GM12878 (cell line): Measurements from ENCODE around the gene C1QTNF1. TPM values are rescaled to one million over a fixed set of nuclear protein-coding genes. Genes with fewer than 3 reads are reported as not detected.
A peak's percentile ranks its signal among the peaks of the same experiment; 100 is the strongest.

ENCODE experiments used
- ATAC-seq: fragments of 200-7000 bp; cut with Tn5 transposase; 3 replicates; pipeline ENCODE4 v1.9.1; 2020; ENCODE audit warnings: mild to moderate bottlenecking, moderate library complexity
- BruUV-seq: library from RNA; stranded (reverse); fragments of 400-500 nt; replicated peaks from 2 replicates; lab custom pipeline; 2021; lab: Mats Ljungman, UMichigan
- CTCF ChIA-PET: fragments of 300-600 bp; sonication (Branson Sonifier 250); formaldehyde crosslinking; extraction: SDS; loops from one replicate; lab custom pipeline; 2021; ENCODE audit warnings: inconsistent platforms; lab: Yijun Ruan, JAX
- POLR2A ChIA-PET: fragments of 350-600 bp; formaldehyde crosslinking; extraction: SDS; loops from one replicate; lab custom pipeline; 2021; ENCODE audit warnings: inconsistent platforms; lab: Charles Lee
- RAD21 ChIA-PET: fragments of 300-600 bp; sonication (Branson Sonifier 250); formaldehyde crosslinking; loops from one replicate; lab custom pipeline; 2023; ENCODE audit warnings: antibody characterized with exemption; ENCODE audit not compliant: unreplicated experiment; lab: Charles Lee
- SMC1A ChIA-PET: fragments of 300-600 bp; sonication (Branson Sonifier 250); formaldehyde crosslinking; loops from one replicate; lab custom pipeline; 2023; ENCODE audit not compliant: unreplicated experiment, uncharacterized antibody; lab: Charles Lee
- DNase-seq: peaks from one replicate; pipeline ENCODE4 v3.0.0-alpha.2; 2011; ENCODE audit warnings: low read depth, low spot score
- FAIRE-seq: peaks from 3 replicates; lab custom pipeline; 2011; peaks lifted over from hg19 to GRCh38; lab: Jason Lieb, UNC
- H2AFZ ChIP-seq: 2 replicates; pipeline ENCODE4 v1.6.0; 2011; ENCODE audit warnings: low read depth, low read length, control low read depth; ENCODE audit not compliant: control insufficient read depth
- H3K27ac ChIP-seq: 2 replicates; pipeline ENCODE4 v1.5.1; 2011; ENCODE audit warnings: control low read depth; ENCODE audit not compliant: control insufficient read depth, insufficient read depth
- H3K27me3 ChIP-seq, 2 experiments: replicated peaks in 1 of 2; 2 replicates each; pipeline versions ENCODE4 v1.6.0 to v1.6.1; 2011; ENCODE audit warnings: low read length in 1 of 2; ENCODE audit not compliant: control insufficient read depth in 2 of 2, insufficient read depth in 2 of 2
- H3K36me3 ChIP-seq, 2 experiments: 2 replicates each; pipeline ENCODE4 v1.5.1; 2011; ENCODE audit warnings: low read length in 1 of 2; ENCODE audit not compliant: control insufficient read depth in 2 of 2, insufficient read depth in 2 of 2
- H3K4me1 ChIP-seq: 2 replicates; pipeline ENCODE4 v1.6.1; 2011; ENCODE audit warnings: mild to moderate bottlenecking, low read length, moderate library complexity, mixed read lengths; ENCODE audit not compliant: control insufficient read depth, insufficient read depth
- H3K4me2 ChIP-seq: 2 replicates; pipeline ENCODE4 v1.6.0; 2011; ENCODE audit warnings: control low read depth; ENCODE audit not compliant: control insufficient read depth, insufficient read depth
- H3K4me3 ChIP-seq: fragments of 200-600 bp; sonication (generic); 2 replicates; pipeline ENCODE4 v1.5.1; 2016
- H3K79me2 ChIP-seq: 2 replicates; pipeline ENCODE4 v1.6.0; 2011; ENCODE audit warnings: low read length; ENCODE audit not compliant: control insufficient read depth, insufficient read depth
- H3K9ac ChIP-seq: 2 replicates; pipeline ENCODE4 v1.8.0; 2011; ENCODE audit warnings: low read length, control low read depth, mixed read lengths; ENCODE audit not compliant: control insufficient read depth, insufficient read depth
- H3K9me3 ChIP-seq: replicated peaks from 3 replicates; pipeline ENCODE4 v1.5.1; 2011; ENCODE audit warnings: mild to moderate bottlenecking, low read length; ENCODE audit not compliant: control insufficient read depth, insufficient read depth
- H4K20me1 ChIP-seq: 2 replicates; pipeline ENCODE4 v1.6.0; 2011; ENCODE audit not compliant: control insufficient read depth, insufficient read depth
- CBX5 ChIP-seq: sonication (generic); IDR thresholded peaks from 2 replicates; pipeline ENCODE4 v1.6.1; 2016; ENCODE audit warnings: low read depth, moderate library complexity, mild to moderate bottlenecking, inconsistent platforms
- E4F1 ChIP-seq: fragments of 450-650 bp; IDR thresholded peaks from 2 replicates; pipeline ENCODE4 v1.6.1; 2018; ENCODE audit warnings: borderline replicate concordance, mild to moderate bottlenecking; ENCODE audit not compliant: partially characterized antibody
- ETV6 ChIP-seq, 2 experiments: fragments of 450-650 bp in 1 of 2; IDR thresholded peaks in 1 of 2; conservative IDR thresholded peaks in 1 of 2; 2 replicates each; pipeline ENCODE4 v1.6.1; 2014; ENCODE audit warnings: antibody characterized with exemption in 1 of 2, borderline replicate concordance in 1 of 2, low read depth in 1 of 2, mild to moderate bottlenecking in 1 of 2, moderate library complexity in 1 of 2
- IKZF2 ChIP-seq, 2 experiments: fragments of 450-650 bp; IDR thresholded peaks; 2 replicates each; pipeline ENCODE4 v1.6.1; 2017; ENCODE audit warnings: mild to moderate bottlenecking in 2 of 2, moderate library complexity in 2 of 2
- POLR2A ChIP-seq: IDR thresholded peaks from 2 replicates; pipeline ENCODE4 v1.6.1; 2011; ENCODE audit warnings: low read depth, mild to moderate bottlenecking, low read length
- RAD21 ChIP-seq: IDR thresholded peaks from 2 replicates; pipeline ENCODE4 v1.6.1; 2011; ENCODE audit warnings: mild to moderate bottlenecking, low read depth, low read length, moderate library complexity; ENCODE audit not compliant: insufficient read depth
- RB1 ChIP-seq: fragments of 450-650 bp; formaldehyde crosslinking; IDR thresholded peaks from 2 replicates; pipeline ENCODE4 v1.6.1; 2017; ENCODE audit warnings: mild to moderate bottlenecking, borderline replicate concordance
- RBBP5 ChIP-seq: fragments of 200-600 bp; sonication (generic); conservative IDR thresholded peaks from 2 replicates; pipeline ENCODE4 v1.6.1; 2016
- RFX5 ChIP-seq: IDR thresholded peaks from 2 replicates; pipeline ENCODE4 v1.6.1; 2011; ENCODE audit warnings: low read depth, low read length, improper control_type of control experiment
- RUNX3 ChIP-seq: IDR thresholded peaks from 2 replicates; pipeline ENCODE4 v1.6.1; 2012; ENCODE audit warnings: low read length, inconsistent platforms
- SMAD1 ChIP-seq: fragments of 450-650 bp; IDR thresholded peaks from 2 replicates; pipeline ENCODE4 v1.6.1; 2018; ENCODE audit warnings: mild to moderate bottlenecking, low read depth; ENCODE audit not compliant: partially characterized antibody
- TARDBP ChIP-seq: IDR thresholded peaks from 2 replicates; pipeline ENCODE4 v1.6.1; 2016; ENCODE audit warnings: borderline replicate concordance
- WGBS: methylation state at CpG from one replicate; pipeline ENCODE4 v1.1.6; 2016; ENCODE audit warnings: low lambda C conversion rate; ENCODE audit not compliant: insufficient replicate concordance, insufficient coverage; ENCODE audit errors: missing lambda C conversion rate; 5-methylcytosine and 5-hydroxymethylcytosine counted together
- in situ Hi-C: fragments of 300-500 bp; cut with MboI; formaldehyde crosslinking; loops from 9 replicates; pipeline ENCODE4 v1.14.3; 2018; ENCODE audit warnings: mixed read lengths
- intact Hi-C: fragments of 100-400 bp; cut with micrococcal nuclease; formaldehyde crosslinking; loops from one replicate; pipeline ENCODE4 v1.14.2; 2022; ENCODE audit not compliant: unreplicated experiment
- polyA plus RNA-seq, 11 experiments: library from polyadenylated mRNA; depleted of rRNA in 4 of 11; unstranded in 6 of 11; stranded (reverse) in 5 of 11; fragments of >200 nt; fragmentation: Nextera tagmentation in 4 of 11; fragmentation: Illumina TruSeq in 1 of 11; extraction: Ambion mirVana in 4 of 11; extraction: Trizol in 1 of 11; gene quantifications; 1 replicate in 1 of 11; 2 replicates in 10 of 11; pipeline versions ENCODE4 v1.2.1 to v1.2.3, GENCODE V29; 2011 to 2016; ENCODE audit warnings: inconsistent platforms in 2 of 11, missing spikeins in 2 of 11, low read depth in 1 of 11
- total RNA-seq, 4 experiments: library from RNA; depleted of rRNA in 3 of 4; stranded (reverse); fragments of >200 nt in 3 of 4; fragmentation: Illumina TruSeq in 1 of 4; extraction: Trizol in 1 of 4; gene quantifications; 2 replicates each; pipeline versions ENCODE4 v1.2.1 to v1.2.3, GENCODE V29; 2013 to 2021
- TF ChIP-seq, protein P1 (sequence below): fragments of 450-650 bp; IDR thresholded peaks from 2 replicates; pipeline ENCODE4 v1.6.1; 2017; ENCODE audit warnings: mild to moderate bottlenecking, moderate library complexity
- TF ChIP-seq, protein P2 (sequence below): IDR thresholded peaks from 2 replicates; pipeline ENCODE4 v1.6.1; 2011; ENCODE audit warnings: low read depth, mild to moderate bottlenecking, low read length, moderate library complexity, borderline replicate concordance; ENCODE audit errors: extremely low read depth

The C1QTNF1 gene
- total and polyA plus RNA-seq, 10 of the 15 experiments (the other 5 are each of a cell fraction or from before 2014, with no cell fraction given) = 0.05 to 1.1 (median 0.15) TPM; not detected in 4

DNA sequence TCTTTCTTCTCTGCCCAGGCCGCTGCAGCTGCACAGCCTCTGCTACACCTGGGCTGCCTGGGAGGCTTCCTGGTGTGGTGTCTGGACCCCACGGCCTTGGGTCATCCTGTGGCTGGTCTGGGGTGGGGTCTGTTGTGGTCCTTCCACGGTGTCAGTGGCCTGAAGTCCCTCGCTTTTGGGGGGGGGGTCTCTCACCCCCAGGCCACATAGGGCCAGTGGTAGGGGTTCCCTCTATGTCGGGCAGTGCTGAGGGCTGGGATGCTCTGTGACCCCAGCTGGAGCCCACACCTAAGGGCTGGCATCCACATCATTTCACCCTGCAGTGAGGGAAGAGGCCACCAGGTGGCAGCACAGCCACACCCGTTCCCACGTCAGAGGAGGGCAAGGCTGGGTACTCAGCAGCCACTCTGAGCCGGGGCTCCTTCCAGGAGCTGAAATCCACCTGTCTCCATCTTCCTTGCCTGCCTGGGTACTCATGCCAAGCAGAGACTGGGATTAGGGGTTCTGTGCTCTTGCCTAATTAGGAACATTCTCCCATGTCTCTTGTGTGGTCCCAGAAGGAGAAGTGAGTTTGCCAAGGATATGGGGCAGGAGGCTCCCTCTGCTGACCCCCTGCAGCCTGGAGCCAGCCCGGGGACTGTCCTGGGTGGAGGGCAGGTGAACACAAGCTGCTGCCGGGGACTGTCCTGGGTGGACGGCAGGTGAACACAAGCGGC, 63.6 kb downstream of the C1QTNF1 start:
- Histone ChIP-seq H3K4me1 (no peaks in the 10 kb centered on the region), H3K9me3 (no peaks in the 10 kb centered on the region), H2AFZ (no peak overlapping the region), H3K27me3 (no peaks in the 10 kb centered on the region), H3K4me2 (no peak overlapping the region), H4K20me1 (peaks cover 3% of the 10 kb centered on the region; the same call in 1 of the 2 replicates), H3K36me3 (peaks cover 0 to 4% of the 10 kb centered on the region in 2 experiments; a peak in 2 of 4 replicates), H3K79me2 (no peaks in the 10 kb centered on the region), H3K4me3 (no peak overlapping the region), H3K9ac (no peak overlapping the region), H3K27ac (no peak overlapping the region)
- POLR2A ChIA-PET = no interaction called here
- in situ Hi-C loops (no loop called here), intact Hi-C loops (loop anchor here (1.0 kb wide), 1 partner anchor 306 kb away; no protein-coding TSS in a partner anchor)
- peak; percentile 96 for ATAC-seq
- WGBS = 39% methylated on average over 12 of the region's 12 CpGs
- CTCF ChIA-PET = interaction anchor here (0.8 to 3.6 kb wide), 13 partner anchors 11 to 525 kb away, joined by 3 to 59 read pairs (median 3); partner anchors contain the start of gene ENGASE
- RAD21 ChIA-PET = interaction anchor here (0.9 to 5.5 kb wide), 3 partner anchors 301 to 313 kb away, joined by 3 to 41 read pairs (median 3); no protein-coding TSS in a partner anchor
- DNase-seq = no peak
- SMC1A ChIA-PET = interaction anchor here (1.0 to 1.5 kb wide), 3 partner anchors 179 to 304 kb away, joined by 3 to 5 read pairs (median 3); no protein-coding TSS in a partner anchor
- peak; percentile 77 for FAIRE-seq
- no TSS peak for BruUV-seq
- TF ChIP-seq IKZF2 (IDR thresholded peaks at IDR 0.05) (no peak), ETV6 (conservative IDR thresholded peaks at IDR 0.05 in 1 of 2, IDR thresholded peaks at IDR 0.05 in 1 of 2; ENCODE audit: borderline replicate concordance in 1 of 2, low read depth in 1 of 2) (no peak), RFX5 (no peak), RAD21 (peak; percentile 67), TARDBP (no peak), RBBP5 (no peak), CBX5 (no peak), POLR2A (peak; percentile 39; the same call in 1 of the 2 replicates), SMAD1 (no peak), E4F1 (no peak), RB1 (no peak), RUNX3 (no peak)
- TF ChIP-seq, protein P1, sequence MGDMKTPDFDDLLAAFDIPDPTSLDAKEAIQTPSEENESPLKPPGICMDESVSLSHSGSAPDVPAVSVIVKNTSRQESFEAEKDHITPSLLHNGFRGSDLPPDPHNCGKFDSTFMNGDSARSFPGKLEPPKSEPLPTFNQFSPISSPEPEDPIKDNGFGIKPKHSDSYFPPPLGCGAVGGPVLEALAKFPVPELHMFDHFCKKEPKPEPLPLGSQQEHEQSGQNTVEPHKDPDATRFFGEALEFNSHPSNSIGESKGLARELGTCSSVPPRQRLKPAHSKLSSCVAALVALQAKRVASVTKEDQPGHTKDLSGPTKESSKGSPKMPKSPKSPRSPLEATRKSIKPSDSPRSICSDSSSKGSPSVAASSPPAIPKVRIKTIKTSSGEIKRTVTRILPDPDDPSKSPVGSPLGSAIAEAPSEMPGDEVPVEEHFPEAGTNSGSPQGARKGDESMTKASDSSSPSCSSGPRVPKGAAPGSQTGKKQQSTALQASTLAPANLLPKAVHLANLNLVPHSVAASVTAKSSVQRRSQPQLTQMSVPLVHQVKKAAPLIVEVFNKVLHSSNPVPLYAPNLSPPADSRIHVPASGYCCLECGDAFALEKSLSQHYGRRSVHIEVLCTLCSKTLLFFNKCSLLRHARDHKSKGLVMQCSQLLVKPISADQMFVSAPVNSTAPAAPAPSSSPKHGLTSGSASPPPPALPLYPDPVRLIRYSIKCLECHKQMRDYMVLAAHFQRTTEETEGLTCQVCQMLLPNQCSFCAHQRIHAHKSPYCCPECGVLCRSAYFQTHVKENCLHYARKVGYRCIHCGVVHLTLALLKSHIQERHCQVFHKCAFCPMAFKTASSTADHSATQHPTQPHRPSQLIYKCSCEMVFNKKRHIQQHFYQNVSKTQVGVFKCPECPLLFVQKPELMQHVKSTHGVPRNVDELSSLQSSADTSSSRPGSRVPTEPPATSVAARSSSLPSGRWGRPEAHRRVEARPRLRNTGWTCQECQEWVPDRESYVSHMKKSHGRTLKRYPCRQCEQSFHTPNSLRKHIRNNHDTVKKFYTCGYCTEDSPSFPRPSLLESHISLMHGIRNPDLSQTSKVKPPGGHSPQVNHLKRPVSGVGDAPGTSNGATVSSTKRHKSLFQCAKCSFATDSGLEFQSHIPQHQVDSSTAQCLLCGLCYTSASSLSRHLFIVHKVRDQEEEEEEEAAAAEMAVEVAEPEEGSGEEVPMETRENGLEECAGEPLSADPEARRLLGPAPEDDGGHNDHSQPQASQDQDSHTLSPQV = no peak
- TF ChIP-seq, protein P2, sequence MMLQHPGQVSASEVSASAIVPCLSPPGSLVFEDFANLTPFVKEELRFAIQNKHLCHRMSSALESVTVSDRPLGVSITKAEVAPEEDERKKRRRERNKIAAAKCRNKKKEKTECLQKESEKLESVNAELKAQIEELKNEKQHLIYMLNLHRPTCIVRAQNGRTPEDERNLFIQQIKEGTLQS = no peak
